GM06990 (cell line): ENCODE measurements around the gene ASMT.

Experiments
- DNase-seq: peaks from one replicate; pipeline ENCODE4 v3.0.0-alpha.2; 2011; ENCODE audit not compliant: insufficient read length; ENCODE audit errors: extremely low read depth
- H3K27me3 ChIP-seq: replicated peaks from 2 replicates; pipeline ENCODE4 v1.6.0; 2011; ENCODE audit warnings: low read length; ENCODE audit not compliant: control insufficient read depth, insufficient read depth
- H3K36me3 ChIP-seq: 2 replicates; pipeline ENCODE4 v1.5.1; 2011; ENCODE audit warnings: low read length; ENCODE audit not compliant: control insufficient read depth, insufficient read depth
- H3K4me3 ChIP-seq: replicated peaks from 2 replicates; pipeline ENCODE4 v1.5.1; 2011; ENCODE audit warnings: low read depth, mild to moderate bottlenecking, control low read depth, low read length
- TF ChIP-seq, protein P1 (sequence below): IDR thresholded peaks from 2 replicates; pipeline ENCODE4 v1.5.1; 2011; ENCODE audit warnings: low read length, control low read depth, mild to moderate bottlenecking, inconsistent platforms; ENCODE audit not compliant: insufficient read depth, poor library complexity, severe bottlenecking

The ASMT gene

DNA sequence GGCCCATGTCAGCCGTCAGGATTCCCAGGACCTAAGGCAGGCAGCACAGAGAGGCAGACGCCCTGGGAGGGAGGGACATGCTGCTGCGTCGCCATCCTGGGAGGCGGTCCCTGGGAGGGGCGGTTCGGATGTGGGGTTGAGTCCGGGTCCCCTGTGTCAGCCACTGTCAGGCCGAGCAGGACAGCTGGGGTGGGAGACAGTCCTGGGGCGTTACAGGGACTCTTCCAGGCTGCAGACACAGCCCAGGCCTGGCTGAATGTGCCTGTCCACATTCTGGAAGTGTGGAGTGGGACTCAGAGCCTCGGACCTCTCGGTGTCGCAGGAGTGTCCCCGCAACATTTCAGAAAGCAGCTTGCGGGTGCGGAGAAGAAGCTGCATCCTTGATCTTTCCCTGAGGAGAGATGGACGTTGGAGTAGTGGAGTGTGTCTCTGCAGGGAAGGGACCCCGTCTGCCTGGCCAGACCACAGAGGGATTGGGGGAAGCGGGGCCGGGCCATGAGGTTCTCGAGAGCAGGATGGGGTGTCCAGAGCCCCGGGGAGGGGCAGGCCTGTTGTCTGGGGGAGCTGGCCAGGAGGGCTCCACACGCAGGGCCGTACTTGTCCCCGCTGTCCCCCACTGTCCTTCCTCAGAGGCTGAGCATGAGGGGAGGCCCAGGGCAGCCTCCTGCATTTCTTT lies 17.4 kb upstream of the ASMT start:
- H3K36me3 ChIP-seq = peaks cover 67% of the 10 kb centered on the region
- H3K4me3 ChIP-seq = no peak overlapping the region
- TF ChIP-seq, protein P1, sequence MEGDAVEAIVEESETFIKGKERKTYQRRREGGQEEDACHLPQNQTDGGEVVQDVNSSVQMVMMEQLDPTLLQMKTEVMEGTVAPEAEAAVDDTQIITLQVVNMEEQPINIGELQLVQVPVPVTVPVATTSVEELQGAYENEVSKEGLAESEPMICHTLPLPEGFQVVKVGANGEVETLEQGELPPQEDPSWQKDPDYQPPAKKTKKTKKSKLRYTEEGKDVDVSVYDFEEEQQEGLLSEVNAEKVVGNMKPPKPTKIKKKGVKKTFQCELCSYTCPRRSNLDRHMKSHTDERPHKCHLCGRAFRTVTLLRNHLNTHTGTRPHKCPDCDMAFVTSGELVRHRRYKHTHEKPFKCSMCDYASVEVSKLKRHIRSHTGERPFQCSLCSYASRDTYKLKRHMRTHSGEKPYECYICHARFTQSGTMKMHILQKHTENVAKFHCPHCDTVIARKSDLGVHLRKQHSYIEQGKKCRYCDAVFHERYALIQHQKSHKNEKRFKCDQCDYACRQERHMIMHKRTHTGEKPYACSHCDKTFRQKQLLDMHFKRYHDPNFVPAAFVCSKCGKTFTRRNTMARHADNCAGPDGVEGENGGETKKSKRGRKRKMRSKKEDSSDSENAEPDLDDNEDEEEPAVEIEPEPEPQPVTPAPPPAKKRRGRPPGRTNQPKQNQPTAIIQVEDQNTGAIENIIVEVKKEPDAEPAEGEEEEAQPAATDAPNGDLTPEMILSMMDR = no peak
- no peak for DNase-seq
- no peaks in the 10 kb centered on the region for H3K27me3 ChIP-seq

DNA sequence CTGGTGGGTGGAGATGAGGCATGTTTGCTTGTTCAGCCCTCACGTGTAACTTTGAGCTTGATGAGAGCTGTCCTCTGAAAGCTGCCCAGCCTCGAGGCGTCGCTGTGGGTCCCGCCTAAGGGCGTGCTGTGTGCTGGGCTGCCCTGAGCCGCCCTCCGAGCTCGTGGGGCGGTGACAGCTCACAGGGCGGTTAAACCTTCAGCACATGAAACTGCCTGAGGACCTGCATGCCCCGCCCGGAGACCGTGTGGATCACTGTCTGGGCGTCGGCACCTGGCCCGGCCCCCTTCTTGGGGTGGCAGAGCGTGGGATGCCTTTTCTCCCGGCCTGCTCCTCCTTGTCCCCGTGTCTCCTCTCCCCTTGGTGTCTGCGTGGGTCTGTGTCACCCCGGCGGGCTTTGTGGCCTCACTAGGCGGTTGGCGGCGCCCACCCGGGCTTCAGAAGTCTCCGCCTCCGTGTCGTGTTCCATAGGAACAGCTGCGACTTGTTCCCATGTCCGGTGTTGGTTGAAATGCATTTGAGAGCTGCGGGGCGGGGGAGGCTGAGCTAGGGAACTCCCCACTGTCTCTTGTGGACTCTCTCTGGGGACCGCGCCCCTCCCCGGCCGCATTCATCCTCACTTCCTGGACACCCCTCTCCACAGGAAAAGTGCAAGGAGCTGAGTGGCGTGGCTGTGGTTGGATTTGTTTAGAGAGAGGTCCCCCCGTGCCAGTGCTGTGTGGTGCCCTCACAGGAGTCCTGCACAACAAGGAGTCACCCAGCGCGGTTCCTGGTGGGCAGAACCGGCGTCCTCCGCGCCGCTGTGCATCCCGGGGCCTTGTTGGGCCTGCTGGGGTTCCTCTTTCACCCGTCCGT lies 16.6 kb upstream of the ASMT start:
- Histone ChIP-seq H3K36me3 (peaks cover 69% of the 10 kb centered on the region), H3K4me3 (no peak overlapping the region), H3K27me3 (no peaks in the 10 kb centered on the region)
- no peak for DNase-seq
- TF ChIP-seq, protein P1 = peak; percentile 14

DNA sequence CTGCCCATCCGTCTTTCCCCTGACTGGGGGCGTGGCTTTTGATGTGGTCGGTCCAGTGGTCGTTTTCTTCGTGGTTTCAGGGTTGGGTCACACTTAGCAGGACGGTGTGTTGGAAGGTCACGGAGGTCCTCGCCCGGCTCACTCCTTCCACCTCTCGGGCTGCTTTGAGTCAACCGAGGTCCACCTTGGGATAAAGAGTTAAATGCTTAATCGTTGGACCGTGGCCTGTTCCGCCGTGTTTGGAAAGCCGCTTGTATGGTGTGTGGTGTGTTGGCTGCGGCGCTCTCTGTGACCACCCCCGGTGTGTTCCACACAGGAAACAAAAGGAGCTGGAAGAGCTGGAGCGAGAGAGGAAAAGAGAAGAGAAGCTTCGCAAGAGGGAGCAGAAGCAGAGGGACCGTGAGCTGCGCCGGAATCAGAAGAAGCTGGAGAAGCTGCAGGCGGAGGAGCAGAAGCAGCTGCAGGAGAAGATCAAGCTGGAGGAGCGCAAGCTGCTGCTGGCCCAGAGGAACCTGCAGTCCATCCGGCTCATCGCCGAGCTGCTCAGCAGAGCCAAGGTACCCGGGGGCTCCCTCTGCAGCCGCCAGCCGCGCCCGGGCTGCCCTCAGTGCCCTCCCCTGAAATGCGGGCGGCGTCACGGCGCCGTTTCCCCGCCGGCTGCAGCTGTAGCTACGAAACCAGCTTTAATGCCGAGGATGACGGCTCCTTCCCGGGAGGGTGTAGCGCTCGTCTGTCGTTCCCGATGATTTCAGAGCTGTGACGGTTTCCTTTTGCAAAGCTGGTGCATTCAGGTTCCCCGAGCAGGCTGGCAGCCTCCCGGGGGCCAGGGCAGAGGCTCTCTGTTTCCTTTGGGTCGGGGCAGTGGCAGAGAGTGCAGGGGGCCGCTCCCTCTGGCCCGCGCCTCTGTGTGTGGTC lies 15.7 kb upstream of the ASMT start:
- H3K36me3 ChIP-seq = peaks cover 63% of the 10 kb centered on the region
- no peaks in the 10 kb centered on the region for H3K27me3 ChIP-seq
- TF ChIP-seq, protein P1 = no peak
- H3K4me3 ChIP-seq = no peak overlapping the region
- DNase-seq = no peak

DNA sequence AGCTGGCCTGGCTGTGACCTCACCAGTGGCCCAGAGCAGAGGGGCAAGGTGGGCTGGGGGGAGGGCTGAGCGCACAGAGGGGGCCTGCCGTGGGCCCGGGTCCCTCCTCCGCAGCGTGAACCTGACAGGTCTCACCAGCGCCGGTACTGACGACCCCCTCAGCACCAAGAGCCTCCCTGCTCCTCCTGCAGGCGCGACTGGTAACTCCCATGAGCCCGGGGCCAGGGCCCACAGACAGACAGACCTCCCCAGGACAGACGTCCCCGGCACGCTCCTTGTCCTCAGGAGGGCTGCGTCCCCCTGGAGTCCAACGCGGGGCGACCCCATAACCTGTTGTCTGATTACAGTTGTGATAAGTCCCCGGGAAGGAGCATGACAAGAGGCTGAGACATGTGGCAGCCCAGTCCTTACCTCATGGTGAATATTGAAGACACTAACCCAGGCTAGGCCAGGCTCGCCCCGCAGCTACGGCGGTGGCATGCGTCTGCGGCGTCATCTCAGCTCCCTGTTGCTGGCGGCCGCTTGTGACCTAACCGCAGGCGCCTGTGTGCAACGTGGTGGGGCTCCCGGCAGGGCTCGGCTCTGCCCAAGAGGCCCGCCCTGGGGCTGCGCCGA lies 15.0 kb upstream of the ASMT start:
- H3K36me3 ChIP-seq = peaks cover 59% of the 10 kb centered on the region
- H3K27me3 ChIP-seq = no peaks in the 10 kb centered on the region

More for the DNA sequence above, 15.0 kb upstream of the ASMT start:
- H3K4me3 ChIP-seq = no peak overlapping the region
- no peak for DNase-seq
- TF ChIP-seq, protein P1 = no peak
